Mesenteric fat pad (tissue), 1 donor: ENCODE results near the gene CFAP90. TPM values are rescaled to one million over a fixed set of nuclear protein-coding genes. Genes with fewer than 3 reads are reported as not detected.
A peak's percentile ranks its signal among the peaks of the same experiment; 100 is the strongest.

Source experiments
- DNase-seq: peaks from one replicate; pipeline ENCODE4 v3.0.0-alpha.2; 2020; ENCODE audit warnings: low spot score
- long read RNA-seq: library from polyadenylated mRNA; unstranded; transcript quantifications from one replicate; pipeline ENCODE4 v2.0.0, GENCODE V29; 2020
- total RNA-seq: library from RNA; stranded (reverse); fragmentation: NEBNext Ultra II Directional; extraction: Animal tissue kit (Norgen Biotek cat#: 25700); gene quantifications from one replicate; pipeline ENCODE4 v1.2.1, GENCODE V29; 2021
- donor health status: DM: yes; HTN: yes; CAD: no.

The CFAP90 gene, protein sequence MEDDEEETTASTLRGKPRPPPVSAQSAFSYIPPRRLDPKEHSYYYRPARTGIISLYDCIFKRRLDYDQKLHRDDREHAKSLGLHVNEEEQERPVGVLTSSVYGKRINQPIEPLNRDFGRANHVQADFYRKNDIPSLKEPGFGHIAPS
- total RNA-seq: 0.13 TPM
- long read RNA-seq: 0 reads

DNA sequence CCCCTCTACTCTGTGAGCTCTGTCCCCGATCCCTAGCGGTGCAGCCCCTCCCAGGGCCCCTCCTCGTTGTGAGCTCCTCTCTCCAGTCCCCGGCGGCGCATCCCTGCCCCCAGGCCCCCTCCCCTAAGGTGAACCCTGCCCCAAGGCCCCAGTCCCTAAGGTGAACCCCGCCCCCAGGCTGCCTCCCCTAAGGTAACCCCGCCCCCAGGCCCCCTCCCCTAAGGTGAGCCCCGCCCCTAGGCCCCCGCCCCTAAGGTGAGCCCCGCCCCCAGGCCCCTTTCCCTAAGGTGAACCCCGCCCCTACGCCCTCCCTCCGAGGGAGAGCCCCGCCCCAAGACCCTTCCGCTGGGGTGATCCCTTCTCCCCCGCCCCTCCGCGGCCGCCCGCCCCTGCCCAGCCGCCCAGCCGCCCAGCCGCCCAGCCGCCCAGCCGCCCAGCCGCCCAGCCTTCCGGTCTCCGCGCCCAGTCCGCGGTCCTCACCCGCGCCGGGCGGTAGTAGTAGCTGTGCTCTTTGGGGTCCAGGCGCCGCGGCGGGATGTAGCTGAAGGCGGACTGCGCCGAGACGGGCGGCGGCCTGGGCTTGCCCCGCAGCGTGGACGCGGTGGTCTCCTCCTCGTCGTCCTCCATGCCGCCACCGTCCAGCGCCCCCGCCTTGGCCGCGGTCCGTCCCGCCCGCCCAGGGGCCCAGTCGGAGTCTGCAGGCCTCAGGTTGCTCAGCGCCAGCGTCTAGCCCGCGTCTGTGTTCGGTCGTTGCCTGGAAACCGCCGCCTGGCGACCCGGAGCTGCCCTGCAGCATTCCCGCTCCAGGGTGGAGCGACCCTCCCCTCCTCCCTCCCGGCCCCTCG, at the start of gene CFAP90:
CFAP90 (minus strand) TSS at position 739 of the 845 bp plus-strand sequence; CDS start at position 627, 112 bp downstream.
- no peak for DNase-seq

DNA sequence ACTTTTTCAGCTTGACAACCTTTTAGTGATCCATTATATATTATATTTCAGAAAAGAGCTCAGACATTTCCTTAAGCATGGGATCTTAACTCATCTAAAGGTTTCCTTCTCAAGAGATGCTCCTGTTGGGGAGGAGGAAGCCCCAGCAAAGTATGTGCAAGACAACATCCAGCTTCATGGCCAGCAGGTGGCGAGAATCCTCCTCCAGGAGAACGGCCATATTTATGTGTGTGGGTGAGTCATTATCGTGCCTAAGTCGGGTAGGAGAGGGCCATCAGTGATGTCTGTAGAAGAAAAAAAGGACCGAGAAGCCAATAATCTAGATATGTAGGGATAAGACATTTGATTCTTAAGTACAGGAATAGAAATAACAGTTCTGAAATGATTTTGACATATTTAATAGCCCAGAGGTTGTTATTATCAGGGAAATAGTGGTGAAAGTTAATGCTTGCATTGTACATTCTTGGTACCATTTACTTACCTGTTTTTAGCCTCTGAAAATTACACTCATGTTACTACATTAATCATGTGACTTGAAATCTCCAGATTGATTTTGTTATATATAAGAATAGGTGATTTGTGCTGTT, 46.2 kb upstream of the CFAP90 start:
- DNase-seq: no peak

DNA sequence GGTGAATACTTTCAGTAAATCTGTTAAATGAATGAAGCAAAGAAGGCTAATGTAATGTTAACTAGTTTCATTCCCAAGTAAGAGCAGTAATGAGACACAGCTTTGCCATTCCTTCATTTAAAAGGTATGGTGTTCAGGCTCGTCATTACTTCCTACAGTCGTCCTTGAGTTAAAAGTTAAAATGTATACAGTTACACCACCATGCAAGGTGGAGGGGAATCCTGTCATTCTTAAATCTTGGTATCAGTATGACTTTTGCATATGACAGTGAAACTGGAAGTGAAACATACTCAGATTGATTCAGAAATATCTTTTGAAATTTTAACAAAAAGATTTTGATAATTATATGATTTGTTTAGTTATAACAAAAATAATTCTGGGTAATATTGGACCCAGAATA, 43.9 kb upstream of the CFAP90 start:
- DNase-seq: no peak

DNA sequence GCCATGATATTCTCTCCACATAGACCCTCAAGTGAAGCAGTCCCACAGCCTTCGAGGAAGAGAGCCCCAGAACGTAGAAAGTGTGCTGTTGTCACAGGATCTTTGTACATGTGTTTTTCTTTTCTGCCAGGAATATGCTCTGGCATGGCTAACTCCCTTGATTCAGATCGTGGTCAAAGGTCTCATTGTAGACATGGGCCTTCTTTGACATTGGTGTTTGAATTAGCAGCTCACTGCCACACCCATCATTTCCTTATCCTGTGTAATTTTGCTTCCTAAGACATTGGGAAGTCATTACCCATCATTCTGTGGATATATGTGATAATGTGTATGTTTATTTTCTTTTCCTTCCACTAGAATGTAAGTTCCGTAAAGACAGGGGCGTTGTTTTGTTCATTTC, 43.5 kb upstream of the CFAP90 start:
- DNase-seq: no peak

DNA sequence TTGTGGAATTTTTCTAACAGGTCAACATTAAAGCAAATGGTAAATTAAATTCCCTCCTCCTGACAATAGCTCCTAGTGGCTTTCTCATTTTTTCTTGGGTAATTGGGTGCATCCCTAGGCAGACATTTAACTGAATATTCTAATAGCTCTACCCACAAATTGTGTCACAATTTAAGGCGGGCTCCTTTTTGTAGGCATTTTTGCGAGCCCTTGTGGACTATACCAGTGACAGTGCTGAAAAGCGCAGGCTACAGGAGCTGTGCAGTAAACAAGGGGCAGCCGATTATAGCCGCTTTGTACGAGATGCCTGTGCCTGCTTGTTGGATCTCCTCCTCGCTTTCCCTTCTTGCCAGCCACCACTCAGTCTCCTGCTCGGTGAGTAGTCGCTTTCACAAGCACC, 38.0 kb upstream of the CFAP90 start:
- no peak for DNase-seq

DNA sequence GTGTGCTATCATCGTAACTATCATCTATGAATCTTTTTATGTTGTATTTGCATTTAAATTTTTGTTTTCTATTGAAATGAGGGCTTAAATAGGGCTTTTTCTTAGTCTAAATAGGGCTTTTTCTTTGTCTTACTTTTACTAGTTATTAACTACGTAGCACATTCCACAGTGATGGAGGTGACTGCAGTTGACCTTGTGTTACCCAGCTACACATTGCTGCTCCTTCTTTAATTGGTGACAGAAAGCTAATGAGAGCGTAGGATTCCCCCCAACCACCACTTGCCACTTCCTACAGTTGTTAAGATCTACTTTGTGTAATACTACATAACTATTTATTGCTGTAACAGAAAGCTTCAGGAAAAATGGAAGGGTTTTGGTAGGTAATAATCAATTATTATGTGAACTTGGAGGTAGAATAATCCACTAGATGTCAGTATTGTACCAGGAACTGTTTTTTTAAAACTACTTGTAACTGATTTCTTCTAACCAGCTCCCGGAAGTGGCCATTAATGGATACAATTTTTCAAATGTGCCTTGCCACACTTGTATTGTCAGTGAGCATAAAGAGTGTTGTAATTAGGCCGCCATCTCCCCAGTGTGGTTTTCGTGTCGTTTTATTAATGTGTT, 36.0 kb upstream of the CFAP90 start:
- no peak for DNase-seq

DNA sequence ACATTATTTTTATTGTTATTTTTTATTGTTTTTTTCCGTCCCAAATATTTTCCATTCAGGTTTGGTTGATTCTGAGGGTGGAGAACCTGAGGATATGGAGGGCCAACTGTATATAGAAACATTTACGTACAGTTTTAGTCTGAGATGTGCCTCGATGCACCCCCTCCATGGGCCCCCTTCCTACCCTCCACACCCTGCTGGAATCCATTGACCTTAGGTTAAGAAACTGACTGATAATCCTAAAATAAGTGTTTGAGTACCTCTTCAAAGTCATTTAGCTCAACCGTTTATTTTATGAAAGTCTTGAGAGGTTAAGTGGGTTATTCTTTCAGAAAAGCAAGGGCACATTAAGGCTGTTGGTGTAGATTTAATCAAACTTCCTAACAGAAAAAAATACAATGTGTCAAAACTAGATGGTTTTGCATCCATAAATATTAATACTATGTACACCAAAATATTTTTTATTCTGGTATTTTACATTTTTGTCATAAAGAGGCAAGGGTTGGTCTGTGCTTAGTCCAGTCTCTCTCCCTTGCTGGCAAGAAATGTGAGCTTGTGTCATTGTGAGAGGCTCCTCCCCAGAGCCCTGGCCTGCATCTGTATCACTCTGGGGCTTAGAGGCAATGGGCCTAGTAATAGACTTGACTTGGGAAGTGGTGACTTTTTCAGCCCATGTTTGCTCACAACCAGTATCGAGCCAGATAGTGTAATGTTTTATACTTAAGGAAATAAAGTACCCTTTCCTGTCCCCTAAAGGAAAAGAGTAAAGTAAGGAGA, 33.7 kb upstream of the CFAP90 start:
- no peak for DNase-seq

DNA sequence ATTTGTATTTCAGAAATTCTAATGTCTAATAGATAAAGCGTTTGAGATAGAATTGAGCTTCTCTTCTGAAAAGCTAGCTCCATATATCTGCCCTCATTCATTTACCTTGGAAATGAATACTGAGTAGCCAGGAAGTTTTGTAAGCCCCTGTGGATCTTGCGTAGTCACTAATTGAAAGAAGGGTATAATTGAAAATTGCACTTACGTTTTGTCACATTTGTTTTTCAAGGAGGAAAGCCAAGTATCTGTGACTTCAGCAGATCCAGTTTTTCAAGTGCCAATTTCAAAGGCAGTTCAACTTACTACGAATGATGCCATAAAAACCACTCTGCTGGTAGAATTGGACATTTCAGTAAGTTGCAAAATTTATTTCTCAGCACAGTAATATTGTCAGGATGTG, 32.0 kb upstream of the CFAP90 start:
- no peak for DNase-seq

DNA sequence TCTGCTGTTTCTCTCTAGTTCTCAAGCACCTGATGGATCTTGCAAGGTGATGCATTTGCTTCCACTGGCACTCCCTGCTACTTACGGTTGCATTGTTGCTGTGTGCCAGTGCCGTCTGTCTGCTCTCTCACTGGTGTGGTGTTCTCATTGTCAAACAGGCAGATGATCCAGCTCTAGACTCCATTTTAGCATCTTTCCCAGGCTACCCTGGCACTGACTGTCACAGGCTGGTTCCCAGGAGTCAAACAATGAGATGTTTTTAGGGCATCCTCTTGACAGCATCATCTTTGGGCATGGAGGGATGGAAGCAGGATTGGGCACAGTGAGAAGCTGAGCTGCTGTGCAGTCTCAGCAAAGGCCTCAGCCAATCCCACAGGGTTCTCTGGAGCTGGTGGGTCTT, 30.9 kb upstream of the CFAP90 start:
- no peak for DNase-seq

DNA sequence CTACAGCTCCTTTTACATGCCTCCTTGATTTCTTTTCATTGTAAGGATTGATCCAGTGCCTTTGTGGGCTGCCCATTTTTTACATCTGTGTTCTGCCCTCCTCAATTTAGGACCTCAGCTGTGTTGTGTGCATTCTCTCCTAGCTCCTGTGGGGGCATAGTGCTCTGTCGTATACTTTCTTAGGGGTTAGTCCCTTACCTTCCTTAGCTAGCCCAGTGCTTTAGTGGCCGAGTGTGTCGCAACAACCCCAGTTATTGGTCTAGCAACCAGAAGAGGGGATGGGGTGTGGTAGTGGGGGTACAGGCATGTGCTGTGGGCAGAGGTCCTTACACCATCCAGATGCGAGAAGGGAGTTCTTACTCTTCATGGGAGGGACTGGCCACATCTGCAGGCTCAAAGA, 30.2 kb upstream of the CFAP90 start:
- no peak for DNase-seq

DNA sequence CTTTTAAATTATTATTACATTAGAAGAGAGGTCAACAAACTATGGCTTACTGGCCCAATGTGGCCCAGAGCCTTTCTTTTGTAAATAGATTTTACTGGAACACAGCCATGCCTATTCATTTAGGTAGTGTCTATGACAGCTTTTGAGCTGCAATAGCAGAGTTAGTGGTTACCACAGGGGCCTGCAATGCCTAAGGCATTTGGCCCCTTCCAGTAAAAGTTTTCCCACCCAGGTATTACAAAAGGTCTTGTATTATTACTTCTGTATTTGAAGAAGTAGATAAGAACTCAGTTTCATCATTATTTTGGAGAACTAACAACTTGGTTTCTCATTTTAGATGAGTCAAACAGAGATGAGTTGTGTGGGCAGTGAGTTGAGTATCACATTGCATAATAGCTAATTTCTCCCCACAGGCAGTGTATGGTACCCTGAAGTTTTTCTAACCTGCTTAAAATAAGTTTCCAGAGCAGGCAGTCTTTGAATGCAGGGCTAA, 27.5 kb upstream of the CFAP90 start:
- no peak for DNase-seq

DNA sequence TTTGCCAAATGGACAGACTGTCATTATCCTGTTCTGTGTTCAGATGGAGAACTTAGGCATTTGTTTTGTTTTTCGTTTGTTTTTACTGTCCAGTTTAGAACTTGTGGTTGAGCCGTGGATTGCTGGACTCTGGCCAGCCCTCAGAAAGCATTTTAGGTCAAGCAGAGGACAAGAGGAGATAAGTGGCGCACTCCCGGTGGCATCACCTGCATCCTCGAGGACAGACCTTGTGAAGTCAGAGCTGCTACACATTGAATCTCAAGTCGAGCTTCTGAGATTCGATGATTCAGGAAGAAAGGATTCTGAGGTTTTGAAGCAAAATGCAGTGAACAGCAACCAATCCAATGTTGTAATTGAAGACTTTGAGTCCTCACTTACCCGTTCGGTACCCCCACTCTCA, 26.9 kb upstream of the CFAP90 start:
- no peak for DNase-seq

DNA sequence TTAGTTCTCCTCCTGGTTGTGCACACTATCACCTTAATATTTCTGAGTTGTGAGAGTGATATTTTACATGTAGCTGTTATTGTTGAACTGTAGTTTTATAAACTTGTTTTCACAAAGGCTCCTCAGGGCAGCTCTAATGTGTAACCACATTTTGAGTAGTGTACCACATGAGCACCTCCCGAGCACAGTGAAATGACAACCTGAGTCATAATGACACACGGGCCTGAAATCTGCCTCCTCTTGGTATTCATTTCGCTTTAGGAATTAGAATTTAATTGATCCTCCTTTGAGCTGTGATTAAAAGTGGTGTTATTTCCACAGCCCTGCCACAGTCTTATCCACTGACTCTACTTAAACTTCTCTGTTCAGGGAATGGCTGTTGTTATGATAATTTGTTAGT, 25.9 kb upstream of the CFAP90 start:
- no peak for DNase-seq

DNA sequence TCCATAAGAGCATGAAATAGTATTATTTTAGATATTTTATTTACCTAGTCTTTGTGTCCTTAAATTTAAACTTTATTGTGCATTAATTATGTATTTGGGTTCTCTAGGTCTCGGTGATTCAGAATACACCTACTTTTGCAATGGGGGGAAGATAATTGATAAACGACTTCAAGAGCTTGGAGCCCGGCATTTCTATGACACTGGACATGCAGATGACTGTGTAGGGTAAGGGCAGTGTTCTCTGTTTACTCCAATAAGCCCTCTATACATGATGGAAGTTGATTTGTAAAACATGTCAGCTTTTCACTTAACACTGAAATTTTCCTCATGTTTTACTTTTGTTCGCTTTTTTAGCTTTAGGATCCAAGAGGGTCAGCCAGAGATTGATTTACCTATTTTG, 24.2 kb upstream of the CFAP90 start:
- DNase-seq: no peak

DNA sequence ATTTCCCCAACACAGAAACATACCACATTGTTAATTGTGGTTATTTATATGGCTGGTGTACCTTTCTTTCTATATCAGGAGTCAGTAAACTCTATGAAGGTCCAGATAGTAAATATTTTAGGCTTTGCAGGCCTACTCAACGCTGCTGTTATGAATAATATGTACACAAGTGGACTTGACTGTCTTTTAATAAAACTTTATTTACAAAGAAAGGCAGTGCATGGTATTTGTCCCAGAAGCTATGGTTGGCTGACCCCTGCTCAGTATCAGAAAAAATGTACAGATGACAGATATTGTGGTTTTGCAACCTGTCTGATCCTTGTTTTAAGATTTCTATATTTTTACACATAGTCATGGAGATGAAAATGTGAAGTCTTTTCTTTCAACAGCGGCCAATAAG, 23.7 kb upstream of the CFAP90 start:
- no peak for DNase-seq

DNA sequence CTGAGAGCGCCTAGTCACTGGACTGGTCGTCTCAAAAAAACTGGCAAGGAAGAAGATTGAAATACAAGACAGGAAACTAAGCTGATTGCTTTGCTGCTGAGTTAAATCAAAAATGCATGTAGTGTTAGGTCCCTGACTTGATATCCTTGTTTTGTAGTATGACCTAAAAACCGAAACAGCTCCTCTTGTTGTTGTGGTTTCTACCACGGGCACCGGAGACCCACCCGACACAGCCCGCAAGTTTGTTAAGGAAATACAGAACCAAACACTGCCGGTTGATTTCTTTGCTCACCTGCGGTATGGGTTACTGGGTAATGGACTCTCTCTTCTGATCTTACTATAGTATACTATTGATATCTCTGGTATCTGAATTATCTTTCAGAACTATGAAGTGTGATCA, 22.3 kb upstream of the CFAP90 start:
- no peak for DNase-seq

DNA sequence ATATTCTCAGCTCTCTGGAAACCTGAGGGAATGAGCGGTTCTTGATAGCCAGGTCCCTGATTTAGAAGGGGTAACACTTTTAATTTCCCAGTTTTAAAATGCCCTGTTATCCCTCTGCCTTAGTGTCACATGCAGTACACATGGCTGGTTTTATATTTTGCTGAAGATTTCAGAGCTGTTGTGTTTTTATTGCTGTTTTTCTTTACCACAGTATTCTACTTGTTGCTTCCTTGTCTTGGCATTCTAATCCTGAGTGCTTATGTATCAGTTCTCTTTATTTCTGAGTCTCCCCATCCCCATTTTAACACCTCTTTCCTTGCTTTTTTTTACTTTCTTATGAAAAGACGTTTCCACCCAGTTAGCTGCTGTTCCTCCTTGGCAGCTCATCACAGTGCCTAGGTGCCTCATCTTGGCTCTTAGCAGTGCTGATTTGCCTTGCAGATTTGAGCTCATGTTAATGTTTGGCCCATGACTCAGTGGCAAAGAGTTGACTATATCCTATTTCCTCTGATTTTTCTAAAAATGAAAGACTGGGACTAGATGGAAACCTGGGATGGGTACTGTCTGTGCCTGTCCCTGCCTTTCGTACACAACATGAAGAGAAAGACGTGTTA, 21.7 kb upstream of the CFAP90 start:
- DNase-seq: no peak

DNA sequence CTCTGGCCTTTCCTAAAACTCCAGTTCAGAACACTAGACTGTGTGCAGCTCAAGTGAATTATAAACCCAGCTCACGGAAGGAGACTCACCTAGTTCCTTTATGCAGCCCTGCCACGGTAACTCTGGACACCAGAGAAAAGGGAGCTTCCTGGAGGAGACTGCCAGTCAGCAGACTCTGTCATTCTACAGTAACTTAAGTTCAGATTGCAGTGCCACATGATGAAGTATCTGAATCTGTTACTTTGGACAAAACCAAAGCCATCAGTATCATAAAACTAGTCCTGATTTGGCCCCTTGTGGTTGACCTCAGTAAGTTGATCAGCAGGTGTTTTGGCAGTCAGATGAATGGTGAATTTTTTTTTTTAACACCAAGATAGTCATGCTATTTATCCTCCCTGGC, 20.7 kb upstream of the CFAP90 start:
- DNase-seq: no peak

DNA sequence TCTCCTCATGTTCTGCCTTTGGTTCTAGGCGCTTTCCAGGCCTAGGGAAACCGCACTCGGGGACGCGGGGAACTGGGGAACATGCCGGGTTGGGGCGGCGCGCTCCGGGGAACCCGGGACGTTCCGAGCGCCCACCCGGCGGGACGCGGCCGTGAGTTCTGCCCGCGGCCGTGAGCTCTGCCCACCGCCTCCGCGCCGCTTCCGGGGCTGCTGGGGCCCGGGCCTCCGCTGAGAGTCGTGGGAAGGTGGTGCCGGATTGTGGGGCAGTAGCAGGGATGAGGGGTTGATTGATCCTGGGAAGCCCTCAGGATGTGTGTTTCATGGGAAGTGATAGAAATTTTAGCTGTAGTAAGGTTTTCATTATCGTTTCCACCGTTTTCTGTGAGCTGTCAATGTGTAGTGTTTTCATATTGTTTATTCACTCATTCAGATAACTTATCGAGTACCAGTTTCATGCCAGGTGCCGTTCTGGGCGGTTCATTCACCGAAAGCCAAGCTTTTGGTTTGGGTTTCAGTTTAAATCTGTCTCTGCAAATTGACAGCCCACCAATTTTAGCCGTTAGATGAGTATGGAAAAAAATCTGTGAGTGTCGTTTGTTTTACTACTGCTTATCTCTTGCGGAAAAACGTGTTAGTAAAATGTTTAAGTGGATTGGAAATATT, 18.7 kb upstream of the CFAP90 start:
- DNase-seq: no peak

DNA sequence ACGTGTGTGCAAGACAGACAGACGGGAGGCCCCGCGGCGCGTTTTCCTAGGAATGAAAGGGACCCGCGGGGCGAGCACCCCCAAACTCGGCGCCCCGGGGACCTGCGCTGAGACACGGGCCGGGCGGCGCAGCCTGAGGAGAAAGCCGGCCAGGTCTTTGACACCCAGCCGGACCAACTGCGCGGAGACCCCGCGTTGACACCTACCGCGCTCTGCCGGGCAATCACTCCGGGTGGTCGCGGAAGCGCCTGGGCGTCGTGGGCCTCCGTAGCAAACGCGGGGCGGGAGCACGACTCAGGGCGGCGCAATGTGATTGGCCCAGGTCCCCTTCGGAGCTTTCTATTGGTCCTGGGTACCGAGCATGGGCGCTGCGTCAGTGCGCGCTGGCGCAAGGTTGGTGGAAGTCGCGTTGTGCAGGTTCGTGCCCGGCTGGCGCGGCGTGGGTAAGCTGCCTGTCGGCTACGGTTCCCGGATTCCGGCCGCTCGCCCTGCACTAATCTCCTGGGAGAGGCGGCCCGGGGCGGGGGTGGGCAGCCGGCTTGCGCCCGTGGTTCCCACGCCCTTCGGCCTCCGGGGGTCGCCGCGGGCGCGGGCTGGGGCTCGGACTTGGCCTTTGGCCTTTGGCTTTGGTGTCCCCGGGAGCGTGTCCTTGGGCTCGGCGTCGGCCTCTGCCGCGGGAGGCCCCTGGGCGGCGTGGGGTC, 18.0 kb upstream of the CFAP90 start, which contains the start of the genes FASTKD3 and MTRR:
FASTKD3 (minus strand) TSS at position 259 of the 701 bp plus-strand sequence. CDS start 948 bp downstream, outside the sequence.
MTRR (plus strand) TSS at position 376 of the 701 bp plus-strand sequence. CDS start 1,647 bp downstream, outside the sequence.
- peak; percentile 96 for DNase-seq
